ENCODE measurements around the gene SLC8A3.

Gene SLC8A3

GRCh38 chr14:70143306-70143705 lies 45.4 kb downstream of the SLC8A3 start:
- TF ChIP-seq POLR2A (IDR thresholded peaks at IDR 0.05; ENCODE audit: low read depth, low read length) (no peak), TAF1 (IDR thresholded peaks at IDR 0.05; ENCODE audit: borderline replicate concordance, low read depth, low read length) (no peak), POLR2AphosphoS5 (IDR thresholded peaks at IDR 0.05; ENCODE audit: low read depth, low read length) (no peak)
- DNase-seq (ENCODE audit: insufficient read length): no peak
- FAIRE-seq: no peak

- DNase-seq (ENCODE audit: insufficient read length): no peak
- FAIRE-seq: no peak
- TF ChIP-seq POLR2AphosphoS5 (IDR thresholded peaks at IDR 0.05; ENCODE audit: low read depth, low read length) (no peak), TAF1 (IDR thresholded peaks at IDR 0.05; ENCODE audit: borderline replicate concordance, low read depth, low read length) (no peak), POLR2A (IDR thresholded peaks at IDR 0.05; ENCODE audit: low read depth, low read length) (no peak)
Observed at GRCh38 chr14:70140614-70141013, 48.1 kb downstream of the SLC8A3 start.

GRCh38 chr14:70139384-70139783 lies 49.4 kb downstream of the SLC8A3 start:
- DNase-seq (ENCODE audit: insufficient read length) (no peak), FAIRE-seq (no peak)
- TF ChIP-seq POLR2AphosphoS5 (IDR thresholded peaks at IDR 0.05; ENCODE audit: low read depth, low read length): no peak
- TF ChIP-seq TAF1 (IDR thresholded peaks at IDR 0.05; ENCODE audit: borderline replicate concordance, low read depth, low read length): no peak
- TF ChIP-seq POLR2A (IDR thresholded peaks at IDR 0.05; ENCODE audit: low read depth, low read length): no peak

- FAIRE-seq (no peak), DNase-seq (ENCODE audit: insufficient read length) (no peak)
- TF ChIP-seq POLR2A (IDR thresholded peaks at IDR 0.05; ENCODE audit: low read depth, low read length): no peak
- TF ChIP-seq TAF1 (IDR thresholded peaks at IDR 0.05; ENCODE audit: borderline replicate concordance, low read depth, low read length): no peak
- TF ChIP-seq POLR2AphosphoS5 (IDR thresholded peaks at IDR 0.05; ENCODE audit: low read depth, low read length): no peak
Observed at GRCh38 chr14:70137788-70138187, 51.0 kb downstream of the SLC8A3 start.

- FAIRE-seq (no peak), DNase-seq (ENCODE audit: insufficient read length) (no peak)
- TF ChIP-seq POLR2AphosphoS5 (IDR thresholded peaks at IDR 0.05; ENCODE audit: low read depth, low read length) (no peak), TAF1 (IDR thresholded peaks at IDR 0.05; ENCODE audit: borderline replicate concordance, low read depth, low read length) (no peak)
Observed at GRCh38 chr14:70133461-70133860, 55.3 kb downstream of the SLC8A3 start.

GRCh38 chr14:70130482-70130881 lies 58.3 kb downstream of the SLC8A3 start:
- FAIRE-seq: no peak
- TF ChIP-seq TAF1 (IDR thresholded peaks at IDR 0.05; ENCODE audit: borderline replicate concordance, low read depth, low read length): no peak
- no peak for TF ChIP-seq POLR2A (IDR thresholded peaks at IDR 0.05; ENCODE audit: low read depth, low read length)
- TF ChIP-seq POLR2AphosphoS5 (IDR thresholded peaks at IDR 0.05; ENCODE audit: low read depth, low read length): no peak

GRCh38 chr14:70127186-70127585 lies 61.6 kb downstream of the SLC8A3 start:
- TF ChIP-seq POLR2AphosphoS5 (IDR thresholded peaks at IDR 0.05; ENCODE audit: low read depth, low read length) (no peak), TAF1 (IDR thresholded peaks at IDR 0.05; ENCODE audit: borderline replicate concordance, low read depth, low read length) (no peak), POLR2A (IDR thresholded peaks at IDR 0.05; ENCODE audit: low read depth, low read length) (no peak)

More at GRCh38 chr14:70130482-70130881, 58.3 kb downstream of the SLC8A3 start:
- no peak for DNase-seq (ENCODE audit: insufficient read length)

GRCh38 chr14:70123796-70124195 lies 65.0 kb downstream of the SLC8A3 start:
- TF ChIP-seq TAF1 (IDR thresholded peaks at IDR 0.05; ENCODE audit: borderline replicate concordance, low read depth, low read length) (no peak), POLR2AphosphoS5 (IDR thresholded peaks at IDR 0.05; ENCODE audit: low read depth, low read length) (no peak), POLR2A (IDR thresholded peaks at IDR 0.05; ENCODE audit: low read depth, low read length) (no peak)
- FAIRE-seq (no peak), DNase-seq (ENCODE audit: insufficient read length) (no peak)

More at GRCh38 chr14:70127186-70127585, 61.6 kb downstream of the SLC8A3 start:
- DNase-seq (ENCODE audit: insufficient read length) (no peak), FAIRE-seq (no peak)

GRCh38 chr14:70121521-70121920 lies 67.2 kb downstream of the SLC8A3 start:
- FAIRE-seq (no peak), DNase-seq (ENCODE audit: insufficient read length) (no peak)
- TF ChIP-seq POLR2A (IDR thresholded peaks at IDR 0.05; ENCODE audit: low read depth, low read length): no peak
- no peak for TF ChIP-seq TAF1 (IDR thresholded peaks at IDR 0.05; ENCODE audit: borderline replicate concordance, low read depth, low read length)
- TF ChIP-seq POLR2AphosphoS5 (IDR thresholded peaks at IDR 0.05; ENCODE audit: low read depth, low read length): no peak

GRCh38 chr14:70118064-70118463 lies 70.7 kb downstream of the SLC8A3 start:
- FAIRE-seq (no peak), DNase-seq (ENCODE audit: insufficient read length) (no peak)
- no peak for TF ChIP-seq POLR2A (IDR thresholded peaks at IDR 0.05; ENCODE audit: low read depth, low read length)
- no peak for TF ChIP-seq TAF1 (IDR thresholded peaks at IDR 0.05; ENCODE audit: borderline replicate concordance, low read depth, low read length)
- TF ChIP-seq POLR2AphosphoS5 (IDR thresholded peaks at IDR 0.05; ENCODE audit: low read depth, low read length): no peak

- DNase-seq (ENCODE audit: insufficient read length): no peak
- TF ChIP-seq POLR2AphosphoS5 (IDR thresholded peaks at IDR 0.05; ENCODE audit: low read depth, low read length) (no peak), TAF1 (IDR thresholded peaks at IDR 0.05; ENCODE audit: borderline replicate concordance, low read depth, low read length) (no peak), POLR2A (IDR thresholded peaks at IDR 0.05; ENCODE audit: low read depth, low read length) (no peak)
- no peak for FAIRE-seq
Observed at GRCh38 chr14:70116278-70116677, 72.5 kb downstream of the SLC8A3 start.

GRCh38 chr14:70114621-70115156 lies 74.1 kb downstream of the SLC8A3 start:
- FAIRE-seq: no peak
- no peak for TF ChIP-seq POLR2AphosphoS5 (IDR thresholded peaks at IDR 0.05; ENCODE audit: low read depth, low read length)
- no peak for TF ChIP-seq POLR2A (IDR thresholded peaks at IDR 0.05; ENCODE audit: low read depth, low read length)
- no peak for TF ChIP-seq TAF1 (IDR thresholded peaks at IDR 0.05; ENCODE audit: borderline replicate concordance, low read depth, low read length)
- no peak for DNase-seq (ENCODE audit: insufficient read length)

All from GM12892 (cell line).